Epithelial cell of esophagus (primary cell): ENCODE data around the gene TAOK2.

ENCODE experiments used
- DNase-seq: peaks from one replicate; pipeline ENCODE4 v3.0.0; 2010; ENCODE audit warnings: low read depth
- H3K4me3 ChIP-seq: 2 replicates; pipeline ENCODE4 v1.5.1; 2011; ENCODE audit warnings: mild to moderate bottlenecking, low read length, control low read depth
- TF ChIP-seq, protein P1 (sequence below): IDR thresholded peaks from 2 replicates; pipeline ENCODE4 v1.5.1; 2011; ENCODE audit warnings: low read depth, mild to moderate bottlenecking, low read length, control low read depth, inconsistent platforms; ENCODE audit not compliant: insufficient read depth; ENCODE audit errors: missing control alignments

The TAOK2 gene

DNA sequence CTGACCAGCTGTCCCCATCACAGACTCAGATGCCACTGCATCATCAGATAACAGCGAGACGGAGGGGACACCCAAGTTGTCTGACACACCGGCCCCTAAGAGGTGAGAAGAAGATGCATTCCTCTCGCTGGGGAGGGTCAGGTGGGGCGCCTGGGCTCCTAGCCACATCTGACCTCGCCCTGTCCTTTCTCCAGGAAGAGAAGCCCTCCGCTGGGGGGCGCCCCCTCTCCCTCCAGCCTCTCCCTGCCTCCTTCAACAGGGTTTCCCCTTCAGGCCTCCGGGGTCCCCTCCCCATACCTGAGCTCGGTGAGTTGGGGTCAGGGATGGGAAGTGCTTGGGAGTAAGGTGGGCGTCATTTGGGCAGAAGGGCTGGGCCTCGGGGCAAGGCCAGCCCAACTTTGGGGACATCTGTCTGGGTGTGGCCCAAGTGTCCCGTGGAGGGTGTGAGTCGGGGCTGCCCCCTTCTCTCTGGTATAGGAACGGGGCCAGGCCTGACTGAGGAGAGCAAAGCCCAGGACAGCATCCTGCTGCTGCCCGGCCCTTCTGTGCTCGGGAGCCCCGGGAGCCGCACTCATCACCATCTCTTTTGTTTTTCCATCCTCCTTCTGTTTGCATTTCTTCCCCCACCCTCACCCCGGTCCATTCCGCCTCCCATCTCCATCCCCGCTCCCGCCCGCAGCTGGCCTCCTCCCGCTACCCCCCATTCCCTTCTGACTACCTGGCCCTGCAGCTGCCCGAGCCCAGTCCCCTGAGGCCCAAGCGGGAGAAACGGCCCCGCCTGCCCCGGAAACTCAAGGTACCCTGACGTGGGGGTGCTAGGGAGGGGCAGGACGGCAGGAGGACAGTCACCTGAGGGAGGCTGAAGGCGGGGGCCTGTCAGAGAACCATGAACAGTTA, 27.3 kb downstream of the TAOK2 start:
- H3K4me3 ChIP-seq, result no peak overlapping the region
- no peak for DNase-seq
- TF ChIP-seq, protein P1, sequence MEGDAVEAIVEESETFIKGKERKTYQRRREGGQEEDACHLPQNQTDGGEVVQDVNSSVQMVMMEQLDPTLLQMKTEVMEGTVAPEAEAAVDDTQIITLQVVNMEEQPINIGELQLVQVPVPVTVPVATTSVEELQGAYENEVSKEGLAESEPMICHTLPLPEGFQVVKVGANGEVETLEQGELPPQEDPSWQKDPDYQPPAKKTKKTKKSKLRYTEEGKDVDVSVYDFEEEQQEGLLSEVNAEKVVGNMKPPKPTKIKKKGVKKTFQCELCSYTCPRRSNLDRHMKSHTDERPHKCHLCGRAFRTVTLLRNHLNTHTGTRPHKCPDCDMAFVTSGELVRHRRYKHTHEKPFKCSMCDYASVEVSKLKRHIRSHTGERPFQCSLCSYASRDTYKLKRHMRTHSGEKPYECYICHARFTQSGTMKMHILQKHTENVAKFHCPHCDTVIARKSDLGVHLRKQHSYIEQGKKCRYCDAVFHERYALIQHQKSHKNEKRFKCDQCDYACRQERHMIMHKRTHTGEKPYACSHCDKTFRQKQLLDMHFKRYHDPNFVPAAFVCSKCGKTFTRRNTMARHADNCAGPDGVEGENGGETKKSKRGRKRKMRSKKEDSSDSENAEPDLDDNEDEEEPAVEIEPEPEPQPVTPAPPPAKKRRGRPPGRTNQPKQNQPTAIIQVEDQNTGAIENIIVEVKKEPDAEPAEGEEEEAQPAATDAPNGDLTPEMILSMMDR, result no peak

DNA sequence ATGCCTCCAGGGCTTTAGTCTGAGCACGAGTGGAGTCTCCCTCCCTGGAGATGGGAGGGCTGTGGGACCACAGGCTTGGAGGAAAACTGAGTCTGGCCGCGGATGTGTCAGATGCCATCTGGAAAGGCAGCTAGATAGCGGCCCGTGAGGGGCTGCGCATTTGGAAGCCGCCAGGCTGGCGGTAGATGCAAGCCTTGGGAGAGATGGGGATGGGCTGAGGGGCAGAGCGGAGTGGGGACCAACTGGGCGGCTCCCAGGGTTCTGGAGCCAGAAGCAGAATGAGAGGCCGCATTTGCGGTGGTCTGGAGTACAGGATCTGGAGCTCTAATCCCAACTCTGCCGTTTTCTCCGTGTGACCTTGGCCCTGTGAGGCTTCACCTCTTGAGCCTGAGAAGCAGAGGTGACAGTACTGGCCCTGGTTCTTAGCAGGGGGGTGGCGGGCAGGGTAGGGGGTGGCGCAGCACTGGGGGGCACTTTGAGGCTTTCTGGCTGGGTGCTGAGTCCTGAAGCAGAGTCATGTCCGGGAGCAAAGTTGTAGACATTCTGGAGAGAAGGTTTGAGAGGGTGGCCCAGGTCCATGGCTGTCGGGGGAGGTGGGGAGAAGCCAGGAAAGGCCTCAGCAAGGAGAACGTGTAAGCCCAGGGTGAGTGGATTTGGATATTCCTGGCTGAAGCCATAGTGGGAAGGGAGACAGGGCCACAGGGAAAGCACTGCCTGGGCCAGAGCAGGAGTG, 29.1 kb downstream of the TAOK2 start:
- TF ChIP-seq, protein P1, result no peak
- no peak for DNase-seq
- H3K4me3 ChIP-seq, result no peak overlapping the region

DNA sequence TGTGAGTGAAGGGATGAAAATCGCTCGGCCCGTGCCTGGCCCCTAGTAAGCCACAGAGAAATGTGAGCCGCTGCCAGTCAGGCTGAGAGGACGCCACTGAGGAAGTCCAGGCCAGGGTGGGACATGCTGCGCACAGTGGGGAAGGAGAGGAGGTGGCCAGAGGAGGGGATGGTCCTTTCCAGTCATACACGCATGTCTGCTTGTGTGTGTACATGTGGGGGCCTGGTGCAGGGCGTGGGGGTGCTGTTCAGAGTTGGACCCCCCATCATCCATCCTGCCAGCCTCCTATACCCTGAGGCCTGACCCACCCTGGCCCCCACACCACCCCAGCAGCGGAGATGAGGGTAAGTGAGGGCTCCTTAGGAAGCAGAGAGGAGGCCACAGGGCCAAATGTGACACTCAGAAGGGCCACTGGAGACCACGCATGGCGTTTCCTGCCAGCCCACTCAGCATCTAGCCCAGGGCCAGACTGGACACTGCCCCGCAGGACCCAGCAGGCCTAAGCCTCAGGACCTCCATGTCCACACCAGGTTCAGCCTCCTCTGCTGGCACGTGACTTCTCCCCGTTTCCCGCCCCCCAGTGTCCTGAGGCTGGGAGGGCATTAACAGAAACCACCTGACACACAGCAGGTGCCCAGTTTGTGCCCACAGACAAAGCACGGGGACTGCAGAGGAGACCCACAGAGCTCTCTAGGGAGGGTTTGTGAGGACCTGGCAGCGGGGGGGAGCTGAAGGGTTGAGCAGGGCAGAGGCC, 30.2 kb downstream of the TAOK2 start:
- TF ChIP-seq, protein P1, result no peak
- DNase-seq, result no peak
- H3K4me3 ChIP-seq, result no peak overlapping the region

DNA sequence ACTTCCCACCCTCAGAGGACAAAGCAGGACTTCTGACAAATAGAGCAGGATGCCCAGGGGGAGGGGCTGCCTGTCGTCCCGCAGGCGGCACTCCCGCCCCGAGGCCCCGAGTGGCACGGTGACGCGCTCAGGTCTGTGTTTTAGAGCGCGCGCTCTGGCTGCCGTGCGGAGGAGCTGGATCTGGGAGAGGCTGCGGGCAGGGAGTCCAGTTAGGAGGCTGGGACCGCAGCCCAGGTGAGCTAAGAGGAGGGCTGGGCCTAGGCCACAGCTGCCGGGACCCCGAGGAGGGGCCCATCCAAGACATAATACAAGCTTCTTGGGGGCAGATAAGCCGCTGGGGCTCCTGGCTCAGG, 30.7 kb downstream of the TAOK2 start:
- DNase-seq, result no peak
- TF ChIP-seq, protein P1, result no peak
- no peak overlapping the region for H3K4me3 ChIP-seq

DNA sequence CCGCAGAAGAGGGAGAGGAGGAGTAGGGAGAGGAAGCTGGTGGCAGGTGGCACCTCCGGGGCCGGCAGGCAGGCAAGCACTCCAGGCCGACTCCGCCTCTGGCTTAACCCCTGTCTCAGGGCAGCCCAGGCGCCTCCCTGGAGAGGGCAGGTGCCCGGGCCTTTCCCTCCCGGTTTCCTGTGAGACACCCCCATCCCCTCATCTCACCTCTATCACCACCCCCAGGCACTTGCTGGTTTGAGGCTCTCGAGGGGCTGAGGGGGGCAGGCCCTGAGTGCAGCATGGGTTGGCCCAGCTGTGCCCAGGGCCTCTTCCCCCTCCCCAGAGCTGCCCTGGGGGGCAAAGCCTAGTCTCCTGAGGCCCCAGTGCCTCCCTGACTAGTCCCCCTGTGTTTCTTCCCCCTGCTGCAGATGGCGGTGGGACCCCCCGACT, 31.2 kb downstream of the TAOK2 start:
- DNase-seq, result no peak
- no peak overlapping the region for H3K4me3 ChIP-seq
- TF ChIP-seq, protein P1, result no peak

DNA sequence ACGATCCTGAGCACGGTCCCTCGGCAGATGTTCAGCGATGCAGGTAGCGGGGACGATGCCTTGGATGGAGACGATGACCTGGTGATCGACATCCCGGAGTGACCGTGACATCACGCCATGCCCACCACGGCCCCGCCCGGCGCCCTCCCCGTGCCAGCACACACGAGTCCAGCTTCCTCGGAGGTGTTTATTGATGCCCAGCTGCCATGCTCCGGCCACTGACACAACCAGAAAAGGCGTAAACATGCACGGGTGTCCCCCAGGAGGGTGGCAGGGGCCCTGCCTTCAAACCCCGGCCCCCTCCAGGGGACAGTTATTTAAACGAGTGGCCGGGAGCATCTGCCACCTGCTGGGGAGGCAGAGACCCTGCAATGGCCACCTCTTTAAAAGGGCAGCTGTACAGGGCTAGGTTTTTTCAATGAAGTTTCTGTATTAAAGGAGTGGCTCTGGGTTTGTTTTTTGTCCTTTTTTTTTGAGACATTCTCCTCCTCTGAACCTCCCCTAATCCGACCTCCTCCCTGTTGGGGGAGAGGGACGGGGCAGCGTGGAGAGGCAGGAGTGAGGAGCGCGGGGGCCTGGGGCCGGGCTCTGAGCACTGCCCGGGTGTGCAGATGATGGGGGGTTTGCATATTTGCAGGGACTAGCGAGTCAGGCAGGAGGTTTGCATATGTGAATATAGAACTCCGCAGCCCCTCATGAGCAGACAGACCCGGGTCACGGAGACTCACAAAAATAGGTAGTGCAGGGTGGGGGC, 31.9 kb downstream of the TAOK2 start:
- DNase-seq, result peak; percentile 47
- TF ChIP-seq, protein P1, result peak; percentile 80
- H3K4me3 ChIP-seq, result no peak overlapping the region
